D341Med (cell line): ENCODE results near the gene PRM2.

Experiments
- DNase-seq: peaks from one replicate; pipeline ENCODE4 v3.0.0; 2012; ENCODE audit warnings: low spot score

Gene PRM2

GRCh38 chr16:11260596-11260966 is 15.7 kb downstream of the PRM2 start:
- DNase-seq: no peak

GRCh38 chr16:11259655-11260595 is 16.4 kb downstream of the PRM2 start:
- no peak for DNase-seq

GRCh38 chr16:11258553-11259492 is 17.5 kb downstream of the PRM2 start:
- DNase-seq: no peak

- DNase-seq: peak; percentile 77
Observed at GRCh38 chr16:11257131-11257938, 18.9 kb downstream of the PRM2 start.

- DNase-seq: peak; percentile 63
Observed at GRCh38 chr16:11256661-11257130, 19.6 kb downstream of the PRM2 start.

GRCh38 chr16:11255737-11256660 is 20.3 kb downstream of the PRM2 start, which contains the start of gene SOCS1:
TSS of gene SOCS1 (minus strand) at chr16:11256204. CDS start at chr16:11255478, 726 bp downstream.
- DNase-seq: peak; percentile 92

- DNase-seq: peak; percentile 65
Observed at GRCh38 chr16:11254913-11255736, 21.2 kb downstream of the PRM2 start.

GRCh38 chr16:11253995-11254912 is 22.0 kb downstream of the PRM2 start:
- DNase-seq: no peak

- no peak for DNase-seq
Observed at GRCh38 chr16:11253009-11253994, 23.0 kb downstream of the PRM2 start.

GRCh38 chr16:11252482-11252931 is 23.8 kb downstream of the PRM2 start:
- no peak for DNase-seq

- no peak for DNase-seq
Observed at GRCh38 chr16:11251525-11252481, 24.5 kb downstream of the PRM2 start.

GRCh38 chr16:11250786-11251524 is 25.3 kb downstream of the PRM2 start:
- no peak for DNase-seq

GRCh38 chr16:11250091-11250785 is 26.0 kb downstream of the PRM2 start:
- no peak for DNase-seq

- DNase-seq: no peak
Observed at GRCh38 chr16:11249233-11250061, 26.8 kb downstream of the PRM2 start.
